A549 (cell line): Measurements from ENCODE around the gene ANKS4B. TPM values are rescaled to one million over a fixed set of nuclear protein-coding genes. Genes with fewer than 3 reads are reported as not detected.

Experiments
- ATAC-seq, 2 experiments: fragments of 200-7000 bp in 1 of 2; fragments of >200 bp in 1 of 2; cut with Nextera tagmentation in 1 of 2; cut with Tn5 transposase in 1 of 2; 3 replicates each; pipeline versions ENCODE4 v1.8.0 to v1.9.1; 2018 to 2020; ENCODE audit warnings: mild to moderate bottlenecking in 1 of 2, moderate library complexity in 1 of 2
- CTCF ChIA-PET: fragments of 300-600 bp; sonication (Branson Sonifier 250); formaldehyde crosslinking; extraction: SDS; loops from one replicate; lab custom pipeline; 2021; ENCODE audit warnings: antibody characterized with exemption, inconsistent platforms; lab: Yijun Ruan, JAX
- POLR2A ChIA-PET: fragments of 350-600 bp; formaldehyde crosslinking; extraction: SDS; loops from one replicate; lab custom pipeline; 2021; ENCODE audit warnings: antibody characterized with exemption, inconsistent platforms; lab: Yijun Ruan, JAX
- DNase-seq, 2 experiments: peaks; one replicate each; pipeline versions ENCODE4 v3.0.0 to v3.0.0-alpha.2; 2011 to 2016; ENCODE audit warnings: low read depth in 1 of 2, low spot score in 1 of 2
- FAIRE-seq: peaks from 2 replicates; lab custom pipeline; 2011; peaks lifted over from hg19 to GRCh38; lab: Jason Lieb, UNC
- H3K27ac ChIP-seq, 2 experiments: fragments of >200 bp; sonication (Bioruptor Twin); formaldehyde crosslinking; 3 replicates each; pipeline ENCODE4 v1.5.1; 2016 to 2017
- H3K4me1 ChIP-seq: fragments of >200 bp; sonication (Bioruptor Twin); formaldehyde crosslinking; 3 replicates; pipeline ENCODE4 v1.6.1; 2016
- H3K4me2 ChIP-seq: fragments of >200 bp; sonication (Bioruptor Twin); formaldehyde crosslinking; 3 replicates; pipeline ENCODE4 v1.6.1; 2016
- H3K4me3 ChIP-seq: fragments of >200 bp; sonication (Bioruptor Twin); formaldehyde crosslinking; 3 replicates; pipeline ENCODE4 v1.5.1; 2016
- H3K9me3 ChIP-seq: fragments of >200 bp; sonication (Bioruptor Twin); formaldehyde crosslinking; 3 replicates; pipeline ENCODE4 v1.6.1; 2016
- BCL3 ChIP-seq: fragments of >200 bp; sonication (Bioruptor Twin); formaldehyde crosslinking; IDR thresholded peaks from 3 replicates; pipeline ENCODE4 v1.6.1; 2016
- CEBPB ChIP-seq, 2 experiments: fragments of >200 bp in 1 of 2; sonication (Bioruptor Twin) in 1 of 2; formaldehyde crosslinking in 1 of 2; IDR thresholded peaks; 2 replicates each; pipeline ENCODE4 v1.6.1; 2012 to 2016
- CHD2 ChIP-seq: fragments of 150-350 bp; IDR thresholded peaks from 2 replicates; pipeline ENCODE4 v1.6.1; 2014; ENCODE audit warnings: low read length; ENCODE audit not compliant: partially characterized antibody
- CTCF ChIP-seq: fragments of >200 bp; sonication (Bioruptor Twin); formaldehyde crosslinking; IDR thresholded peaks from 3 replicates; pipeline ENCODE4 v1.5.1; 2016
- EHF ChIP-seq: fragments of 250-450 bp; sonication (Bioruptor Pico); IDR thresholded peaks from 2 replicates; pipeline ENCODE4 v1.5.0; 2020; ENCODE audit warnings: mild to moderate bottlenecking
- FOSL2 ChIP-seq, 2 experiments: fragments of 450-650 bp in 1 of 2; fragments of >200 bp in 1 of 2; sonication (Bioruptor Twin) in 1 of 2; formaldehyde crosslinking; IDR thresholded peaks; 2 replicates each; pipeline versions ENCODE4 v1.5.0 to v1.6.1; 2016 to 2020; ENCODE audit warnings: mild to moderate bottlenecking in 1 of 2, moderate library complexity in 1 of 2
- HEYL ChIP-seq: fragments of 250-450 bp; sonication (Bioruptor Pico); IDR thresholded peaks from 2 replicates; pipeline ENCODE4 v1.8.0; 2021; ENCODE audit warnings: mild to moderate bottlenecking, moderate library complexity
- HOXA7 ChIP-seq: fragments of 250-450 bp; sonication (Bioruptor Pico); IDR thresholded peaks from 2 replicates; pipeline ENCODE4 v1.5.0; 2020; ENCODE audit warnings: mild to moderate bottlenecking, moderate library complexity
- KDM5A ChIP-seq: fragments of 200-600 bp; sonication (generic); IDR thresholded peaks from 2 replicates; pipeline ENCODE4 v1.6.1; 2016; ENCODE audit warnings: antibody characterized with exemption, mild to moderate bottlenecking
- MYC ChIP-seq: IDR thresholded peaks from 2 replicates; pipeline ENCODE4 v1.6.1; 2012; ENCODE audit warnings: mild to moderate bottlenecking, inconsistent platforms, low read length, improper control_type of control experiment, borderline replicate concordance
- NFE2L2 ChIP-seq: fragments of 150-350 bp; conservative IDR thresholded peaks from 2 replicates; pipeline ENCODE4 v1.6.1; 2014; ENCODE audit warnings: low read length
- PBX3 ChIP-seq: IDR thresholded peaks from 2 replicates; pipeline ENCODE4 v1.6.1; 2012
- RAD21 ChIP-seq, 2 experiments: fragments of >200 bp in 1 of 2; sonication (Bioruptor Twin) in 1 of 2; formaldehyde crosslinking in 1 of 2; IDR thresholded peaks in 1 of 2; conservative IDR thresholded peaks in 1 of 2; 2 replicates in 1 of 2; 3 replicates in 1 of 2; pipeline ENCODE4 v1.6.1; 2012 to 2018; ENCODE audit warnings: inconsistent platforms in 1 of 2
- RARB ChIP-seq: fragments of 250-450 bp; sonication (Bioruptor Pico); IDR thresholded peaks from 2 replicates; pipeline ENCODE4 v1.8.0; 2021; ENCODE audit warnings: mild to moderate bottlenecking, moderate library complexity
- SREBF2 ChIP-seq: fragments of 450-650 bp; IDR thresholded peaks from 2 replicates; pipeline ENCODE4 v1.6.1; 2014; ENCODE audit warnings: mild to moderate bottlenecking, moderate library complexity
- ZC3H11A ChIP-seq: fragments of 450-650 bp; IDR thresholded peaks from 2 replicates; pipeline ENCODE4 v1.6.1; 2014; ENCODE audit warnings: antibody characterized with exemption, mild to moderate bottlenecking
- WGBS: methylation state at CpG from one replicate; pipeline ENCODE4 v1.1.6; 2017; ENCODE audit errors: missing lambda C conversion rate; 5-methylcytosine and 5-hydroxymethylcytosine counted together
- polyA plus RNA-seq, 4 experiments: library from polyadenylated mRNA; depleted of rRNA in 3 of 4; stranded (reverse); fragments of >200 nt; fragmentation: RNase III in 1 of 4; extraction: RNeasy Plus Mini Kit Qiagen cat#74134 plus additional on column Dnase treatment in 1 of 4; gene quantifications; 2 replicates in 3 of 4; 3 replicates in 1 of 4; pipeline ENCODE4 v1.2.3, GENCODE V29; 2011 to 2017
- TF ChIP-seq, protein P1 (sequence below): fragments of 450-650 bp; IDR thresholded peaks from 2 replicates; pipeline ENCODE4 v1.6.1; 2014; ENCODE audit warnings: antibody characterized with exemption
- TF ChIP-seq, protein P2 (sequence below): fragments of 200-600 bp; sonication (generic); IDR thresholded peaks from 2 replicates; pipeline ENCODE4 v1.6.1; 2016; ENCODE audit warnings: antibody characterized with exemption, mild to moderate bottlenecking, moderate library complexity

The ANKS4B gene
- polyA plus RNA-seq, 2 of the 4 experiments (the other 2 are of a cell fraction), result 0.27 to 1.8 TPM

GRCh38 chr16:21302454-21302853 lies 69.0 kb downstream of the ANKS4B start:
- no peaks in the 10 kb centered on the region for H3K9me3 ChIP-seq
- ChIA-PET POLR2A (interaction anchor here (0.6 to 2.3 kb wide), 2 partner anchors 132 to 146 kb away, joined by 3 to 24 read pairs; no protein-coding TSS in a partner anchor), CTCF (interaction anchor here (0.6 to 4.5 kb wide), 10 partner anchors 10 to 1019 kb away, joined by 3 to 141 read pairs (median 4); partner anchors contain the start of genes CRYM, ERI2, LDAF1 and REXO5)
- H3K27ac ChIP-seq, result peak overlapping the region; percentile 82 to 93
- 60% methylated on average over 3 of the region's 3 CpGs for WGBS
- FAIRE-seq, result no peak
- peak overlapping the region; percentile 90 for H3K4me2 ChIP-seq
- no peak for TF ChIP-seq HOXA7 (CRISPR knock-in tag)
- TF ChIP-seq CTCF, result no peak
- no peak for TF ChIP-seq KDM5A
- no peak for TF ChIP-seq MYC
- TF ChIP-seq EHF (CRISPR knock-in tag), result no peak
- TF ChIP-seq CEBPB (IDR thresholded peaks at IDR 0.05), result no peak
- TF ChIP-seq FOSL2 (IDR thresholded peaks at IDR 0.05), result no peak
- no peak for TF ChIP-seq FOSL2 (CRISPR knock-in tag; IDR thresholded peaks at IDR 0.05)
- no peak for TF ChIP-seq RAD21 (conservative IDR thresholded peaks at IDR 0.05 in 1 of 2, IDR thresholded peaks at IDR 0.05 in 1 of 2)
- TF ChIP-seq HEYL, result no peak
- no peak for TF ChIP-seq BCL3
- TF ChIP-seq RARB (CRISPR knock-in tag), result no peak
- TF ChIP-seq, protein P1, sequence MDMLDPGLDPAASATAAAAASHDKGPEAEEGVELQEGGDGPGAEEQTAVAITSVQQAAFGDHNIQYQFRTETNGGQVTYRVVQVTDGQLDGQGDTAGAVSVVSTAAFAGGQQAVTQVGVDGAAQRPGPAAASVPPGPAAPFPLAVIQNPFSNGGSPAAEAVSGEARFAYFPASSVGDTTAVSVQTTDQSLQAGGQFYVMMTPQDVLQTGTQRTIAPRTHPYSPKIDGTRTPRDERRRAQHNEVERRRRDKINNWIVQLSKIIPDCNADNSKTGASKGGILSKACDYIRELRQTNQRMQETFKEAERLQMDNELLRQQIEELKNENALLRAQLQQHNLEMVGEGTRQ, result no peak
- no peak for TF ChIP-seq PBX3
- TF ChIP-seq, protein P2, sequence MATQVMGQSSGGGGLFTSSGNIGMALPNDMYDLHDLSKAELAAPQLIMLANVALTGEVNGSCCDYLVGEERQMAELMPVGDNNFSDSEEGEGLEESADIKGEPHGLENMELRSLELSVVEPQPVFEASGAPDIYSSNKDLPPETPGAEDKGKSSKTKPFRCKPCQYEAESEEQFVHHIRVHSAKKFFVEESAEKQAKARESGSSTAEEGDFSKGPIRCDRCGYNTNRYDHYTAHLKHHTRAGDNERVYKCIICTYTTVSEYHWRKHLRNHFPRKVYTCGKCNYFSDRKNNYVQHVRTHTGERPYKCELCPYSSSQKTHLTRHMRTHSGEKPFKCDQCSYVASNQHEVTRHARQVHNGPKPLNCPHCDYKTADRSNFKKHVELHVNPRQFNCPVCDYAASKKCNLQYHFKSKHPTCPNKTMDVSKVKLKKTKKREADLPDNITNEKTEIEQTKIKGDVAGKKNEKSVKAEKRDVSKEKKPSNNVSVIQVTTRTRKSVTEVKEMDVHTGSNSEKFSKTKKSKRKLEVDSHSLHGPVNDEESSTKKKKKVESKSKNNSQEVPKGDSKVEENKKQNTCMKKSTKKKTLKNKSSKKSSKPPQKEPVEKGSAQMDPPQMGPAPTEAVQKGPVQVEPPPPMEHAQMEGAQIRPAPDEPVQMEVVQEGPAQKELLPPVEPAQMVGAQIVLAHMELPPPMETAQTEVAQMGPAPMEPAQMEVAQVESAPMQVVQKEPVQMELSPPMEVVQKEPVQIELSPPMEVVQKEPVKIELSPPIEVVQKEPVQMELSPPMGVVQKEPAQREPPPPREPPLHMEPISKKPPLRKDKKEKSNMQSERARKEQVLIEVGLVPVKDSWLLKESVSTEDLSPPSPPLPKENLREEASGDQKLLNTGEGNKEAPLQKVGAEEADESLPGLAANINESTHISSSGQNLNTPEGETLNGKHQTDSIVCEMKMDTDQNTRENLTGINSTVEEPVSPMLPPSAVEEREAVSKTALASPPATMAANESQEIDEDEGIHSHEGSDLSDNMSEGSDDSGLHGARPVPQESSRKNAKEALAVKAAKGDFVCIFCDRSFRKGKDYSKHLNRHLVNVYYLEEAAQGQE, result no peak
- no peak for TF ChIP-seq ZC3H11A
- no peak for TF ChIP-seq NFE2L2
- no peak for TF ChIP-seq SREBF2
- no peak for TF ChIP-seq CHD2
- ATAC-seq, result no peak
- DNase-seq, result no peak
- H3K4me1 ChIP-seq, result peaks cover 22% of the 10 kb centered on the region
- H3K4me3 ChIP-seq, result peak overlapping the region; percentile 63; the same call in 2 of the 3 replicates
